ENCODE data around the gene RNU1-2. TPM values are rescaled to one million over a fixed set of nuclear protein-coding genes. Genes with fewer than 3 reads are reported as not detected.
"Not testable (repeated sequence)": the region's sequence is repeated elsewhere in the genome, so short reads cannot be mapped to it uniquely, and the experiment has no call there.

The RNU1-2 gene
- total RNA-seq, 3 donors from 2014 or later, result 2,195 to 6,222 (median 2,378) TPM

DNA sequence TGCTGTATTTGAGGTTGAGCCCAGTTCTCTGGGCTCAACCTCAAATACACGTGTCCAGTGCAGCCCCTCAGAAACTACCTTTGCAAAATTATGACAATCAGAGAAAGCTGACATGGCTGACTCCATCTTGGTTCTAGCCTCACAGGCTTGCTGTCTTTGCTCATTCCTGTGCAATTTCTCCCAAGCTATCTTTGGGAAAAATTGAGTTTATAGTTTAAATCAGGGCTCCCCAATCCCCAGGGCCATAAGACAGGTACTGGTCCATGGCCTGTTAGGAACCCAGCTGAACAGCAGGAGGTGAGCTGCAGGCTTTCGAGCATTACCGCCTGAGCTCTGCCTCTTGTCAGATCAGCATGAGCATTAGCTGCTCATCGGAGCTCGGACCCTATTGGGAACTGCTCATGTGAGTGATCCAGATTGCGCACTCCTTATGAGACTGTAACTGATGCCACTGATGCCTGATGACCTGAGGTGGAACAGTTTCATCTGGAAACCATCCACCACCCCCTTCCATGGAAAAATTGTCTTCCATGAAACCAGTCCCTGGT lies 2.7 kb upstream of the RNU1-2 start:
- H3K4me3 ChIP-seq; H3K36me3 ChIP-seq (ENCODE audit: low read depth); H3K9me3 ChIP-seq; H3K4me1 ChIP-seq (ENCODE audit: low read depth); DNase-seq; intact Hi-C loops (cut with DNase I, micrococcal nuclease); ATAC-seq: not testable (repeated sequence)

- H3K9me3 ChIP-seq, result not testable (repeated sequence)
Measured at GRCh38 chr1:16893796-16894195, 2.0 kb upstream of the RNU1-2 start.

GRCh38 chr1:16894338-16894737 lies 1.4 kb upstream of the RNU1-2 start:
- ATAC-seq; H3K4me1 ChIP-seq (ENCODE audit: low read depth); H3K36me3 ChIP-seq (ENCODE audit: low read depth); H3K4me3 ChIP-seq; intact Hi-C loops (cut with DNase I, micrococcal nuclease); H3K9me3 ChIP-seq; DNase-seq: not testable (repeated sequence)

More at GRCh38 chr1:16893796-16894195, 2.0 kb upstream of the RNU1-2 start:
- H3K4me1 ChIP-seq (ENCODE audit: low read depth); H3K36me3 ChIP-seq (ENCODE audit: low read depth); intact Hi-C loops (cut with DNase I, micrococcal nuclease); DNase-seq; H3K4me3 ChIP-seq; ATAC-seq: not testable (repeated sequence)

GRCh38 chr1:16895233-16895597 lies 565 bp upstream of the RNU1-2 start:
- intact Hi-C loops (cut with DNase I, micrococcal nuclease); H3K36me3 ChIP-seq (ENCODE audit: low read depth); H3K4me1 ChIP-seq (ENCODE audit: low read depth); H3K9me3 ChIP-seq; DNase-seq; ATAC-seq; H3K4me3 ChIP-seq: not testable (repeated sequence)

DNA sequence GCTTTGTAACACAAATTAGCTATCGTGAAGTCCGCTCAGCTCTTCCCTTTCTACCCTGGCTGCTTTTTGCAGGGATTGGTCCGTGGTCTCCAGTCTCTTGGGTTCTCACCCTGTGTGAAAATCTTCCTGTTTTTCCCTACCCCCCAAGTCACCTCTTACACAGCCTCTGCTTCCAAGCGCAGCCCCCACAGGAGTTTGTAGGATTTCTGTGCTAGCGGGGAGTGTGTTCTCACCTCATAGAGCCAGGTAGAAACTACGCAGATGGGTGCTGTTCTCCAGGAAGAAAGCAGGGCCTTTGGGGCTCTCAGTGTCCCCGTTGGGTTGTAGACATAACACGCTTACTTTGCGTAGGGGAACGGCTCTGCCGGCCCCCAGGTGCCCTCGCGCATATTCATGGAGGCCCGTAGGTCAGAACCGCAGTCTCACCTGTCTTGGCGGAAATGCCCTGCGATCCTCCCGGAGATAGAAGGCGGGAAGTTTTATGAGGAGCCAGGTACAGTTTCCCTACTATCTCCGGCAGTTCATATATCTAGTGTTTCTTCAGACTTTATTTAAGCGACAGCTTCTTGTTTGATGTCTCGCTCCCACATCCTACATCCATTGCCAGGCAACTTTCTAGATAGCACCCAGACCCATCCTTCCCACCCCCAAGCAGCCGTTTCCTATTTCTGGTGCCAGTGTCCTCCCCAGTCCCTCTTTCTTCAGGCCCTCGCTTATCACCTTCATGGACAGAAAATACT lies 706 bp downstream of the RNU1-2 start:
- H3K4me3 ChIP-seq; ATAC-seq; H3K4me1 ChIP-seq (ENCODE audit: low read depth); intact Hi-C loops (cut with DNase I, micrococcal nuclease); H3K9me3 ChIP-seq; H3K36me3 ChIP-seq (ENCODE audit: low read depth): not testable (repeated sequence)
- peak; percentile 48 to 70 (median 70) for DNase-seq

DNA sequence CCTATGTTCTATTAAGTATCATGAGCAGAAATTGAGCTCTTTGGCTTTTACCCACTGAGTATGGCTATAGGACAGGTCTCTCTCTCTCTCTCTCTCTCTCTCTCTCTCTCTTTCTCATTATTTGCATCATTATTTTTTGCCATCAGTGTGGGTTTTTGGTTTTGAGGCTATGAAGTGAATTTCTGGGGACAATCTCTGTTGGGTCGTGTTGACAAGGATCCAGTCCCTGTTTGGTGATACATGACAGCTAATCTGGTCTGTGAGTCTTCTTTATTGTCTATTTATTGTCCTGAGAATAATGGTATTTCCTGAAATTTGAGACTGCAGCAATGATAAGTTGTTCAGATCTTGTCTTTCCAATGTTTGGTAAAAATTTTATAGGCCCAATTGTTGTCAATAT lies 1.9 kb downstream of the RNU1-2 start:
- H3K4me3 ChIP-seq; H3K4me1 ChIP-seq (ENCODE audit: low read depth); DNase-seq; H3K36me3 ChIP-seq (ENCODE audit: low read depth); H3K9me3 ChIP-seq; ATAC-seq; intact Hi-C loops (cut with DNase I, micrococcal nuclease): not testable (repeated sequence)

DNA sequence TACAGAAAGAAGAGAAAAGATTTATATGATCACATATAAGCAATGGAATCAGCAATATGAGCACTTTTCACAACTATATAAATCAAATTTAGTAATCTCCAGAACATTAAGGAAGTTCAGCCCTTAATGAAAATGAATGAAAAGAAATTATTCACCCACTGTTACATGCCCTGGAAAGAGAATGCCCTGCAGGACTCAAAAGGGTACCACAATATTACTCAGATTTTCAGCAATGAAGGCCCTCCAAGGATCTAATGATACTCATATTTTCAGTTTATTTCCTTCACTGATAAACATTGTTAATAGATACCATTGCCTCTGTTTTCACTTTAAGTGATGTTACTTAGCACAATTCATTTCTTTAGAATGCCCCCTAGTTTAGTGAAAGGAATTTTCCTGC lies 2.5 kb downstream of the RNU1-2 start:
- intact Hi-C loops (cut with DNase I, micrococcal nuclease); ATAC-seq; H3K36me3 ChIP-seq (ENCODE audit: low read depth); H3K4me3 ChIP-seq; H3K4me1 ChIP-seq (ENCODE audit: low read depth); DNase-seq; H3K9me3 ChIP-seq: not testable (repeated sequence)

DNA sequence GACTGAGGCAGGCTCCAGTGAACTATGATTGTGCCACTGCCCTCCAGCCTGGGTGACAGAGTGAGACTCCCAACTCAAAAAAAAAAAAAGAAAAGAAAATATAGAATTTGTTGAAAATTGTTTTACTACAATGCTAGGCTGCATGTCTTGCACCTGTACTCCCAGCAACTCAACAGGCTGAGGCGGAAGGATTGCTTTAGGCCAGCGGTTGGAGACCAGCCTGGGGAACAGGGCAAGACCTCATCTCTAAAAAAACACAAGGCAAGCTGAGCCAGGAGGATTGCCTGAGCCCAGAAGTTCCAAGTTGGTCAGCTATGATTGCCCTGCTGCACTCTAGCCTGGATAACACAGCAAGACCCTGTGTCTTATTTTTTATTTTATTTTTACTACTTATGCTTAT lies 3.2 kb downstream of the RNU1-2 start:
- H3K4me3 ChIP-seq; intact Hi-C loops (cut with DNase I, micrococcal nuclease); ATAC-seq; H3K36me3 ChIP-seq (ENCODE audit: low read depth); H3K4me1 ChIP-seq (ENCODE audit: low read depth); H3K9me3 ChIP-seq; DNase-seq: not testable (repeated sequence)

GRCh38 chr1:16900751-16901150 lies 5.0 kb downstream of the RNU1-2 start:
- intact Hi-C loops (cut with DNase I, micrococcal nuclease), result no loop called here

GRCh38 chr1:16901371-16901770 lies 5.6 kb downstream of the RNU1-2 start:
- H3K4me3 ChIP-seq; H3K9me3 ChIP-seq; DNase-seq; intact Hi-C loops (cut with DNase I, micrococcal nuclease); ATAC-seq; H3K36me3 ChIP-seq (ENCODE audit: low read depth): not testable (repeated sequence)
- H3K4me1 ChIP-seq (ENCODE audit: low read depth), result peaks cover 13% of the 10 kb centered on the region

More at GRCh38 chr1:16900751-16901150, 5.0 kb downstream of the RNU1-2 start:
- no peak for DNase-seq
- ATAC-seq, result no peak
- peaks cover 3% of the 10 kb centered on the region for H3K9me3 ChIP-seq
- no peak for TF ChIP-seq CTCF (IDR thresholded peaks at IDR 0.05)
- H3K4me3 ChIP-seq, result no peak overlapping the region
- peaks cover 9% of the 10 kb centered on the region for H3K4me1 ChIP-seq (ENCODE audit: low read depth)
- H3K36me3 ChIP-seq (ENCODE audit: low read depth), result no peaks in the 10 kb centered on the region
